HepG2 (cell line): Measurements from ENCODE around the gene ADGRL1. TPM values are rescaled to one million over a fixed set of nuclear protein-coding genes. Genes with fewer than 3 reads are reported as not detected.

ENCODE experiments used
- SIN3B ChIP-seq: fragments of 150-350 bp; IDR thresholded peaks from 2 replicates; pipeline ENCODE4 v1.6.1; 2014; ENCODE audit warnings: low read length
- ZFP41 ChIP-seq: sonication (generic); formaldehyde crosslinking; IDR thresholded peaks from 2 replicates; pipeline ENCODE4 v1.4.0; 2020; ENCODE audit warnings: mild to moderate bottlenecking, missing genetic modification reagents, borderline replicate concordance
- ZNF30 ChIP-seq: sonication (generic); formaldehyde crosslinking; IDR thresholded peaks from 2 replicates; pipeline ENCODE4 v1.5.0; 2020; ENCODE audit warnings: mild to moderate bottlenecking, missing genetic modification reagents
- ZNF510 ChIP-seq: sonication (generic); formaldehyde crosslinking; IDR thresholded peaks from 2 replicates; pipeline ENCODE4 v1.4.0; 2020; ENCODE audit warnings: low read depth, mild to moderate bottlenecking, missing genetic modification reagents
- ZNF558 ChIP-seq: sonication (generic); formaldehyde crosslinking; IDR thresholded peaks from 2 replicates; pipeline ENCODE4 v1.9.0; 2022; ENCODE audit warnings: mild to moderate bottlenecking, missing genetic modification reagents, borderline replicate concordance
- ZNF605 ChIP-seq: sonication (generic); formaldehyde crosslinking; IDR thresholded peaks from 2 replicates; pipeline ENCODE4 v1.8.0; 2022; ENCODE audit warnings: mild to moderate bottlenecking, missing genetic modification reagents
- ZSCAN9 ChIP-seq: IDR thresholded peaks from 2 replicates; pipeline ENCODE4 v1.6.1; 2016; ENCODE audit warnings: borderline replicate concordance
- polyA plus RNA-seq, 8 experiments: library from polyadenylated mRNA; depleted of rRNA in 3 of 8; stranded (reverse) in 7 of 8; unstranded in 1 of 8; fragments of >200 nt; fragmentation: Illumina TruSeq in 4 of 8; extraction: Trizol in 4 of 8; gene quantifications; 2 replicates each; pipeline versions ENCODE4 v1.2.1 to v1.2.3, GENCODE V29; 2011 to 2016; ENCODE audit warnings: low read depth in 4 of 8, missing spikeins in 1 of 8, mixed read lengths in 1 of 8; ENCODE audit not compliant: insufficient read depth in 1 of 8
- total RNA-seq, 5 experiments: library from RNA; depleted of rRNA; stranded (reverse); fragments of >200 nt; fragmentation: Illumina TruSeq; extraction: Trizol; gene quantifications; 2 replicates each; pipeline ENCODE4 v1.2.3, GENCODE V29; 2016; ENCODE audit warnings: low read depth in 1 of 5
- TF ChIP-seq, protein P1 (sequence below): sonication (generic); formaldehyde crosslinking; IDR thresholded peaks from 2 replicates; pipeline ENCODE4 v1.9.0; 2021; ENCODE audit warnings: missing genetic modification reagents, borderline replicate concordance
- TF ChIP-seq, protein P2 (sequence below): sonication (generic); formaldehyde crosslinking; IDR thresholded peaks from 2 replicates; pipeline ENCODE4 v1.8.1; 2023; ENCODE audit warnings: mild to moderate bottlenecking, inconsistent platforms, moderate library complexity, missing genetic modification reagents, borderline replicate concordance
- TF ChIP-seq, protein P3 (sequence below): IDR thresholded peaks from 2 replicates; pipeline ENCODE4 v1.6.1; 2016; ENCODE audit warnings: mild to moderate bottlenecking
- TF ChIP-seq, protein P4 (sequence below): sonication (generic); formaldehyde crosslinking; IDR thresholded peaks from 2 replicates; pipeline ENCODE4 v1.4.0; 2020; ENCODE audit warnings: missing genetic modification reagents, mild to moderate bottlenecking, borderline replicate concordance
- TF ChIP-seq, protein P5 (sequence below): IDR thresholded peaks from 2 replicates; pipeline ENCODE4 v1.6.1; 2012; ENCODE audit warnings: inconsistent platforms
- TF ChIP-seq, protein P6 (sequence below): sonication (generic); formaldehyde crosslinking; IDR thresholded peaks from 2 replicates; pipeline ENCODE4 v1.8.0; 2022; ENCODE audit warnings: missing genetic modification reagents, mild to moderate bottlenecking, moderate library complexity, borderline replicate concordance
- TF ChIP-seq, protein P7 (sequence below): sonication (generic); formaldehyde crosslinking; IDR thresholded peaks from 2 replicates; pipeline ENCODE4 v1.8.1; 2023; ENCODE audit warnings: missing genetic modification reagents, inconsistent platforms, borderline replicate concordance

Gene ADGRL1
- total and polyA plus RNA-seq, 2 of the 13 experiments (the other 11 are each of a cell fraction or from before 2014, with no cell fraction given), result 0.49 to 1.7 TPM

DNA sequence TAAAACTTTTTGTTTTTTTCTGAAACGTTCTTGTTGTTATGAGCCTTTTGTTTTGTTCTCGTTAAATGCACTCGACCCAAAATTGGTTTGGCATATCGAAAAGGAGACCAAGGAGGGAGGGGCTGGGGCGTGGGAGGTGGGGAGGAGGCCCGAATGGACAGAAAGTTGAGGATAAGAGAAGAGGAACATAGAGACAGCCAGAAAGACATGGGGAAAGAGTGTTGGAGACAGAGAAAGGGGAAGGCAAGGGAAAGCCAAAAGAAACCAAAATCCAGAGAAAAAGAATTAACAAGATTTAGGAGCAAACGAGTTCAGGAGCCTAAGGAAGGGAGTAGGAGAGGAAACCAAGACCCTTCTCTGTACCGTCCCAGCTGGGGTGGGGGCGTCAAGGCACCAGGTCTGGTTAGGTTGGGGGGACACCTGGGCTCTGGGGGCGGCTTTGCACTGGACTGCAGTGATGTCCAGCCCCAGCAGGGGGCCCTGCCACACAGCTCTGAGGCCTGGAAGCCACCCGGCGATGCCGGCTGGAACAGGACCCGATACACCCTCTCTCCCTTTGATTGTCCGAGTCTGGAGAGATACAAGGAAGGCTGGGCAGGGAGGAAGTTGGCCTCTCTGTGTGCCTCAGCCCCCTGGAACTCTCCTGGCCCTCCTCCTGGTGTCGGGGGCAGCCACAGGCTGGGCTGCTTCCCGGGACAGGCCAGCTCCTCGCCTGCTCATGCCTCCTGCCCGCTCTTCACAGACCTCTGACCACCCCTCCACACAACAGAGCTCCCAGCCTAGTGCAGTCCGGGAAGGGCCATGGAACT is 58.0 kb downstream of the ADGRL1 start (continued):
- TF ChIP-seq, protein P1, sequence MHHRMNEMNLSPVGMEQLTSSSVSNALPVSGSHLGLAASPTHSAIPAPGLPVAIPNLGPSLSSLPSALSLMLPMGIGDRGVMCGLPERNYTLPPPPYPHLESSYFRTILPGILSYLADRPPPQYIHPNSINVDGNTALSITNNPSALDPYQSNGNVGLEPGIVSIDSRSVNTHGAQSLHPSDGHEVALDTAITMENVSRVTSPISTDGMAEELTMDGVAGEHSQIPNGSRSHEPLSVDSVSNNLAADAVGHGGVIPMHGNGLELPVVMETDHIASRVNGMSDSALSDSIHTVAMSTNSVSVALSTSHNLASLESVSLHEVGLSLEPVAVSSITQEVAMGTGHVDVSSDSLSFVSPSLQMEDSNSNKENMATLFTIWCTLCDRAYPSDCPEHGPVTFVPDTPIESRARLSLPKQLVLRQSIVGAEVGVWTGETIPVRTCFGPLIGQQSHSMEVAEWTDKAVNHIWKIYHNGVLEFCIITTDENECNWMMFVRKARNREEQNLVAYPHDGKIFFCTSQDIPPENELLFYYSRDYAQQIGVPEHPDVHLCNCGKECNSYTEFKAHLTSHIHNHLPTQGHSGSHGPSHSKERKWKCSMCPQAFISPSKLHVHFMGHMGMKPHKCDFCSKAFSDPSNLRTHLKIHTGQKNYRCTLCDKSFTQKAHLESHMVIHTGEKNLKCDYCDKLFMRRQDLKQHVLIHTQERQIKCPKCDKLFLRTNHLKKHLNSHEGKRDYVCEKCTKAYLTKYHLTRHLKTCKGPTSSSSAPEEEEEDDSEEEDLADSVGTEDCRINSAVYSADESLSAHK, result no peak
- TF ChIP-seq, protein P2, sequence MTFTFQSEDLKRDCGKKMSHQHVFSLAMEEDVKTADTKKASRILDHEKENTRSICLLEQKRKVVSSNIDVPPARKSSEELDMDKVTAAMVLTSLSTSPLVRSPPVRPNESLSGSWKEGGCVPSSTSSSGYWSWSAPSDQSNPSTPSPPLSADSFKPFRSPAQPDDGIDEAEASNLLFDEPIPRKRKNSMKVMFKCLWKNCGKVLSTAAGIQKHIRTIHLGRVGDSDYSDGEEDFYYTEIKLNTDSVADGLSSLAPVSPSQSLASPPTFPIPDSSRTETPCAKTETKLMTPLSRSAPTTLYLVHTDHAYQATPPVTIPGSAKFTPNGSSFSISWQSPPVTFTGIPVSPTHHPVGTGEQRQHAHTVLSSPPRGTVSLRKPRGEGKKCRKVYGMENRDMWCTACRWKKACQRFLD (CRISPR knock-in tag), result no peak
- TF ChIP-seq ZNF558 (CRISPR knock-in tag) (no peak), ZSCAN9 (no peak), ZNF30 (no peak), ZNF605 (CRISPR knock-in tag) (peak; percentile 59; the same call in 1 of the 2 replicates), ZNF510 (CRISPR knock-in tag) (no peak), SIN3B (no peak), ZFP41 (no peak)
- TF ChIP-seq, protein P3, sequence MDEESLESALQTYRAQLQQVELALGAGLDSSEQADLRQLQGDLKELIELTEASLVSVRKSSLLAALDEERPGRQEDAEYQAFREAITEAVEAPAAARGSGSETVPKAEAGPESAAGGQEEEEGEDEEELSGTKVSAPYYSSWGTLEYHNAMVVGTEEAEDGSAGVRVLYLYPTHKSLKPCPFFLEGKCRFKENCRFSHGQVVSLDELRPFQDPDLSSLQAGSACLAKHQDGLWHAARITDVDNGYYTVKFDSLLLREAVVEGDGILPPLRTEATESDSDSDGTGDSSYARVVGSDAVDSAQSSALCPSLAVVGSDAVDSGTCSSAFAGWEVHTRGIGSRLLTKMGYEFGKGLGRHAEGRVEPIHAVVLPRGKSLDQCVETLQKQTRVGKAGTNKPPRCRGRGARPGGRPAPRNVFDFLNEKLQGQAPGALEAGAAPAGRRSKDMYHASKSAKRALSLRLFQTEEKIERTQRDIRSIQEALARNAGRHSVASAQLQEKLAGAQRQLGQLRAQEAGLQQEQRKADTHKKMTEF (CRISPR knock-in tag), result no peak
- TF ChIP-seq, protein P4, sequence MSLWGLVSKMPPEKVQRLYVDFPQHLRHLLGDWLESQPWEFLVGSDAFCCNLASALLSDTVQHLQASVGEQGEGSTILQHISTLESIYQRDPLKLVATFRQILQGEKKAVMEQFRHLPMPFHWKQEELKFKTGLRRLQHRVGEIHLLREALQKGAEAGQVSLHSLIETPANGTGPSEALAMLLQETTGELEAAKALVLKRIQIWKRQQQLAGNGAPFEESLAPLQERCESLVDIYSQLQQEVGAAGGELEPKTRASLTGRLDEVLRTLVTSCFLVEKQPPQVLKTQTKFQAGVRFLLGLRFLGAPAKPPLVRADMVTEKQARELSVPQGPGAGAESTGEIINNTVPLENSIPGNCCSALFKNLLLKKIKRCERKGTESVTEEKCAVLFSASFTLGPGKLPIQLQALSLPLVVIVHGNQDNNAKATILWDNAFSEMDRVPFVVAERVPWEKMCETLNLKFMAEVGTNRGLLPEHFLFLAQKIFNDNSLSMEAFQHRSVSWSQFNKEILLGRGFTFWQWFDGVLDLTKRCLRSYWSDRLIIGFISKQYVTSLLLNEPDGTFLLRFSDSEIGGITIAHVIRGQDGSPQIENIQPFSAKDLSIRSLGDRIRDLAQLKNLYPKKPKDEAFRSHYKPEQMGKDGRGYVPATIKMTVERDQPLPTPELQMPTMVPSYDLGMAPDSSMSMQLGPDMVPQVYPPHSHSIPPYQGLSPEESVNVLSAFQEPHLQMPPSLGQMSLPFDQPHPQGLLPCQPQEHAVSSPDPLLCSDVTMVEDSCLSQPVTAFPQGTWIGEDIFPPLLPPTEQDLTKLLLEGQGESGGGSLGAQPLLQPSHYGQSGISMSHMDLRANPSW (CRISPR knock-in tag), result no peak
- TF ChIP-seq, protein P5, sequence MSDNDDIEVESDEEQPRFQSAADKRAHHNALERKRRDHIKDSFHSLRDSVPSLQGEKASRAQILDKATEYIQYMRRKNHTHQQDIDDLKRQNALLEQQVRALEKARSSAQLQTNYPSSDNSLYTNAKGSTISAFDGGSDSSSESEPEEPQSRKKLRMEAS, result no peak
- TF ChIP-seq, protein P6, sequence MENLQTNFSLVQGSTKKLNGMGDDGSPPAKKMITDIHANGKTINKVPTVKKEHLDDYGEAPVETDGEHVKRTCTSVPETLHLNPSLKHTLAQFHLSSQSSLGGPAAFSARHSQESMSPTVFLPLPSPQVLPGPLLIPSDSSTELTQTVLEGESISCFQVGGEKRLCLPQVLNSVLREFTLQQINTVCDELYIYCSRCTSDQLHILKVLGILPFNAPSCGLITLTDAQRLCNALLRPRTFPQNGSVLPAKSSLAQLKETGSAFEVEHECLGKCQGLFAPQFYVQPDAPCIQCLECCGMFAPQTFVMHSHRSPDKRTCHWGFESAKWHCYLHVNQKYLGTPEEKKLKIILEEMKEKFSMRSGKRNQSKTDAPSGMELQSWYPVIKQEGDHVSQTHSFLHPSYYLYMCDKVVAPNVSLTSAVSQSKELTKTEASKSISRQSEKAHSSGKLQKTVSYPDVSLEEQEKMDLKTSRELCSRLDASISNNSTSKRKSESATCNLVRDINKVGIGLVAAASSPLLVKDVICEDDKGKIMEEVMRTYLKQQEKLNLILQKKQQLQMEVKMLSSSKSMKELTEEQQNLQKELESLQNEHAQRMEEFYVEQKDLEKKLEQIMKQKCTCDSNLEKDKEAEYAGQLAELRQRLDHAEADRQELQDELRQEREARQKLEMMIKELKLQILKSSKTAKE (CRISPR knock-in tag), result no peak
- TF ChIP-seq, protein P7, sequence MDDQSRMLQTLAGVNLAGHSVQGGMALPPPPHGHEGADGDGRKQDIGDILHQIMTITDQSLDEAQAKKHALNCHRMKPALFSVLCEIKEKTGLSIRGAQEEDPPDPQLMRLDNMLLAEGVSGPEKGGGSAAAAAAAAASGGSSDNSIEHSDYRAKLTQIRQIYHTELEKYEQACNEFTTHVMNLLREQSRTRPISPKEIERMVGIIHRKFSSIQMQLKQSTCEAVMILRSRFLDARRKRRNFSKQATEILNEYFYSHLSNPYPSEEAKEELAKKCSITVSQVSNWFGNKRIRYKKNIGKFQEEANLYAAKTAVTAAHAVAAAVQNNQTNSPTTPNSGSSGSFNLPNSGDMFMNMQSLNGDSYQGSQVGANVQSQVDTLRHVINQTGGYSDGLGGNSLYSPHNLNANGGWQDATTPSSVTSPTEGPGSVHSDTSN (CRISPR knock-in tag), result no peak
